T-helper 9 cell (primary cell): ENCODE measurements around the gene MMP2.

Source experiments
- DNase-seq: peaks from one replicate; pipeline ENCODE4 v3.0.0-alpha.2; 2020

MMP2 gene

GRCh38 chr16:55521792-55522191 is 42.8 kb downstream of the MMP2 start:
- DNase-seq: no peak

DNA sequence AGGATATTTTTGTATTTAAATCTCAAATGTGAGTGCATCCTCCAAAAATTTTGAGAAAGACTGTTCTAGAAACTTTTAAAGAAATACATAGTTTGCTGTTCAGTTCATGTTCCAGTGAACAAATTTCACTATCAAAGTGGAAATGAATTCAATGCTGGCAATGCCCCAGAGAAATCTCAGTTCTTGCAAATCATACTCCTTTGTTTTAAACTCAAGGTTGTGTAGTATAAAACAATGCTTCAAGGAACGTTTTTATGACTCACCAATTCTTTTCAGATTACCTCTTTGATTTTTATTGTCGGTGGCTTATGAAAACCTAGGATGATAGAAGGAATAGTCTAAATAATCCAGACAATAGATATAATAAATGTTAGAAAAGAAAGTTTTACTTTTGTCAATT is 47.4 kb downstream of the MMP2 start:
- no peak for DNase-seq

GRCh38 chr16:55527885-55528284 is 48.9 kb downstream of the MMP2 start:
- no peak for DNase-seq

DNA sequence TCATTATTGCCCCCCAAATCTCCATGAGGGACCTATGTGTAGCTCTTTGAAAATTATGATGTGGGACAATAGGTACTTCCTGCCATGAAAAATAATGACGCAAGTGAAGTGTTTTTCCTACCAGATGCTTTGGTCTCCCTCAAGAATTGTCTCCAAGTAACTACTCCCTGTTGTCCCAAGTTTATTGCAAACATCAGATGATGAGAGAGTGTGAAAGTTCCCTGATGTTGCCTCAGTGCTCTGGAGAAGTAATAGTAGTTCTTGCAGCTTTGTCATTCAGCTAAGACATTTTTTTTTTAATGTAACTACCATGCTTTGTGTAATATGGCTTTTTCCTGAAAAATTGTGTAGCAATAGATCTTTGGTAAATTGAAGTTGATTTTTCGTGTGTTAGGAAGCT is 50.0 kb downstream of the MMP2 start:
- DNase-seq: no peak

GRCh38 chr16:55530316-55530856 is 51.4 kb downstream of the MMP2 start:
- no peak for DNase-seq

DNA sequence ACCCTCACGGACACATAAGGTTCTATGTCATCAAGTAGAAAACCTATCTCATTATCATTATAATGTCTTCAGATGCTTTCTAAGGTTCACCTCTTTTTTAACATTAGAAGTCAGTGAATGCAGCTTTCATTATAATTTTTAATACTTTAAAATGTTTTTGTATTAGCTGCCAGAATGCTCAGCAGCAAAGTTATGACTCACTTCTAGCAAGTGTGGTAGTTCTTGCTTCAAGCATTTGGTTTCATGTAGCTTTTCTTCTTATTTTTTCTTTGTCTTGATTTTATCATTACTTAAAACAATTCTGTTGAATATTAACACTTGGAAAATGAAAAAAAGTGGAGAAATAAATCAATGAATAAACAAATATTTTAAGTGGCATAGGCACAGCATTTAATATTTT is 53.2 kb downstream of the MMP2 start:
- no peak for DNase-seq

DNA sequence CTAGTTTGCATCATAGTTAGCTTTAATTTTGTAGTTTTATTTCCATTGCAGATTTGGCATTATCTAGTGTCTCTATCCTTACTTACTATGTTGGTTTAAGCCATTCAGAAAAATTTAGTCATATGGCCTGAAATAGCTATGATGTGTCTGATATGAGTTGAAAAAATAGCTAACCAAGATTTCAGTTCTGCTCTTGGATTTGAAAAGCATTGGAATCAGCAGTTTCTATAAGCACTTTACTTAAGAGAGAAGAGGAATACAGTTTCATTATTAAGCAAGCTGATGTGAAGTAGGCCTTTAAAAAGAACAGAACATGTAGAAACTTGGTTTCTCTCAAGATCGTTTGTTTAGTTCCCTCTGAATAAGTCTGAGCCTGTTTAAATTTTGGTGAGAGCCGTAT is 55.8 kb downstream of the MMP2 start:
- DNase-seq: no peak

- no peak for DNase-seq
These were observed 60.1 kb downstream of the MMP2 start for GRCh38 chr16:55539049-55539448.

GRCh38 chr16:55539488-55539887 is 60.5 kb downstream of the MMP2 start:
- no peak for DNase-seq

DNA sequence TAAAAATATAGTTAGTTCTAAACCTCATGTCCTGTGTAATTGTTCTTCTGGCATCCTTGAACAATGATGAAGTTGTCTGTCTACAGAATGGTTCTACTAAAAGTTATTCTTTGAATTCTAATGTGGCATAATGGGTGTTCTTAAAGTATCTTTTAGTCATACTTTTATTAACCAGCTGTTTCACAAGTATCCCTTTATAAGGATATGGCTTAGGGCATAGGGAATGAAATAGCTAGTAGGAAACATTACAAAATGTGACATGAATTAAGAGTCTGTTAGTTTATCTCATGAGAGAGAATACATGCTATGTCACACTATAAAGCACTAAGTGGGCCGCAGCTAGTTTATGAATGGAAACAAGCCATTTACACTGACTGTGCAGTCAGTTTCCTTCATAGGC is 61.2 kb downstream of the MMP2 start:
- DNase-seq: no peak

DNA sequence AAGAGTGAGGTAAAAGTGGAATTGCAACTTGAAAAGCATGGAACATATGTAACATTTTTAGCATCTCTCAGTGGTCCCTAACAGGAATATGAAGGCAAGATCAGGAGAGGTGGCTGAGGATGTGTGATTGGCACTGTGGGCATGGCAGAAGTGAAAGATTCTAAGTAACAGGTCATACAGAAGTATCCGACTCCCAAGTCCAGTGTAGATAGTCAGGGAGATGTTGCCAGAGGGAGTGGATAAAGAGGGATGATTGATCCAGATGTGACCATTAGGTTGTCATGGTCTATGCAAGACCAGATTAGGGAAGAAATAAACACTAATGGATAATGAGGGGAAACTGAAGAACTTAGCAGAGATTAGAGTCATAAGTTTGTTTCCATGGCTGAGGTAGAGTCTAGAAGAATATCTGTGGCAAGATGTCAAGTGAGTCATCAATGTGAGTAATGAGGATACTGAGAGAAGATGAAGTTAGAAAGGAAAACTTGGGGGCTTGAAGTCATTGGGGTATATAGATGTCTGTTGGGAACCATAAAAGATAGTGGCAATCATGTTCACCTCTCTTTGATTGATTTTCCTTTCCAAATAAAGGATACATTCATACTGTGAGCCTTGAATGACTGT is 63.6 kb downstream of the MMP2 start:
- DNase-seq: no peak

- no peak for DNase-seq
These were observed 64.5 kb downstream of the MMP2 start for GRCh38 chr16:55543472-55543871.

GRCh38 chr16:55552621-55553020 is 73.6 kb downstream of the MMP2 start:
- DNase-seq: no peak

DNA sequence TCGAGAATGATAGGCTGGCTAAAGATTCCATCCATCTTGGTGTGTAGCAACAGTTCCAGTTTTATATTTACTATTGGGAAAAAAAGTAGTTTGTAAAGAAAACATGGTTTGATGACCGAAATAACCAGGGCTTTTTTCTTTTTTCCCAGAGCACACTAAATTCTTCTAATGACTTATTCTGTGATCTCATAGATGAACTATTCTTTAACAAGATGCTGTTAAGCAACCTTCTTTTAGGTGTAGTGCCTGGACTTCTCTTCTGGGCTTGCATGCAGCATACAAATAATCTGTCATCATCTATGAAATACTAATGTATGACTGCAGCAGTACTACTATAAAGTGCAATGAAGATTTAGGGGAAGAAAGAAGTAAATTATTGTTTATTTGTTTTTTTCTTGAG is 76.4 kb downstream of the MMP2 start:
- DNase-seq: no peak
